Neural crest cell (in vitro differentiated cells): Measurements from ENCODE around the gene HOXB2. TPM values are rescaled to one million over a fixed set of nuclear protein-coding genes. Genes with fewer than 3 reads are reported as not detected.

Experiments
- DNase-seq: peaks from one replicate; pipeline ENCODE4 v3.0.0; 2021; ENCODE audit warnings: low read depth, mixed read lengths, low spot score
- H3K27ac Mint-ChIP-seq: one replicate; pipeline ENCODE4 v1.8.0; 2021; ENCODE audit warnings: mild to moderate bottlenecking, mixed read lengths; ENCODE audit not compliant: unreplicated experiment
- H3K27me3 Mint-ChIP-seq: 2 replicates; pipeline ENCODE4 v1.8.0; 2021; ENCODE audit warnings: low read depth, mild to moderate bottlenecking, mixed read lengths
- H3K36me3 Mint-ChIP-seq: 2 replicates; pipeline ENCODE4 v1.8.0; 2021; ENCODE audit warnings: low read depth, mild to moderate bottlenecking, mixed read lengths
- H3K4me1 Mint-ChIP-seq: 2 replicates; pipeline ENCODE4 v1.8.0; 2021; ENCODE audit warnings: mixed read lengths
- H3K4me3 Mint-ChIP-seq: one replicate; pipeline ENCODE4 v1.8.0; 2021; ENCODE audit warnings: mild to moderate bottlenecking, mixed read lengths
- H3K9me3 Mint-ChIP-seq: 2 replicates; pipeline ENCODE4 v1.8.0; 2021; ENCODE audit warnings: mixed read lengths
- CTCF ChIP-seq: fragments of 200-600 bp; sonication (generic); conservative IDR thresholded peaks from 2 replicates; pipeline ENCODE4 v1.5.0; 2021; ENCODE audit warnings: antibody characterized with exemption, mild to moderate bottlenecking
- total RNA-seq: library from RNA; stranded (reverse); gene quantifications from 2 replicates; pipeline ENCODE4 v1.2.1, GENCODE V29; 2021

HOXB2 gene
- total RNA-seq, 1 donor from 2014 or later = 60.0 TPM

DNA sequence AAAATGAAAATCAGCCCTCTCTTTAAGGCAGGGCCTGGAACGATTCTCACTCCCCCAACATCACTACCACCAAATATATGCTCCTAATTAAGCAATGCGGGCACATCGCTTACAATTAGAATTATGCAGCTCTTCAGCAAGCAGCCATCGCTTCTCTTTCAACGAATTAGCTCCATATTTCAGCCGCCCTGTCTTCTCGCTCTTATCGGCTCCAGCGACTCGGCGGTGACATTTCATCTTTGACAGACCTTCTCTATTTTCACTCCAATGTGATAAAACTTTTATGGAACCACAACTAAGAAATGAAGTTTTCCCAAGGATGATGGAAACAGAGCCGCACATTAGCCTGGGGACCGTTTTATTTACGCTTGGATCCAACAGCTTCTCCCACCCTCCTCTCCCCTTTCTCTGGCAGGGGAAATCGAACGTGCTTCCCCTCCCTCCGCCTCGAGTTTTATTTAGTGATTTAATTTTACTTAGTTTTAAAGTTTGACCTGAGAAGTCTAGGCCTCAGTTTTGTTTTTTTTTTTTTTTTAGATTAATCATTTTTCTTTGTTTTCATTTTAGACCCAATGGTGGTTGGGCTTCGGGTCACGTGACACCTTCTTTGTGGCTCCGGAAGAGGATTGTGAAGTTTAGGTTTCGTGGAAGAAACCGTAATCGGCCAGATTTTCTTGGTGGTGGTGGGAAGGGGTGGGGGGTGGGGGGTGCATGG is 3.1 kb upstream of the HOXB2 start:
- peak overlapping the region; percentile 89 for H3K27ac Mint-ChIP-seq
- TF ChIP-seq CTCF = no peak

DNA sequence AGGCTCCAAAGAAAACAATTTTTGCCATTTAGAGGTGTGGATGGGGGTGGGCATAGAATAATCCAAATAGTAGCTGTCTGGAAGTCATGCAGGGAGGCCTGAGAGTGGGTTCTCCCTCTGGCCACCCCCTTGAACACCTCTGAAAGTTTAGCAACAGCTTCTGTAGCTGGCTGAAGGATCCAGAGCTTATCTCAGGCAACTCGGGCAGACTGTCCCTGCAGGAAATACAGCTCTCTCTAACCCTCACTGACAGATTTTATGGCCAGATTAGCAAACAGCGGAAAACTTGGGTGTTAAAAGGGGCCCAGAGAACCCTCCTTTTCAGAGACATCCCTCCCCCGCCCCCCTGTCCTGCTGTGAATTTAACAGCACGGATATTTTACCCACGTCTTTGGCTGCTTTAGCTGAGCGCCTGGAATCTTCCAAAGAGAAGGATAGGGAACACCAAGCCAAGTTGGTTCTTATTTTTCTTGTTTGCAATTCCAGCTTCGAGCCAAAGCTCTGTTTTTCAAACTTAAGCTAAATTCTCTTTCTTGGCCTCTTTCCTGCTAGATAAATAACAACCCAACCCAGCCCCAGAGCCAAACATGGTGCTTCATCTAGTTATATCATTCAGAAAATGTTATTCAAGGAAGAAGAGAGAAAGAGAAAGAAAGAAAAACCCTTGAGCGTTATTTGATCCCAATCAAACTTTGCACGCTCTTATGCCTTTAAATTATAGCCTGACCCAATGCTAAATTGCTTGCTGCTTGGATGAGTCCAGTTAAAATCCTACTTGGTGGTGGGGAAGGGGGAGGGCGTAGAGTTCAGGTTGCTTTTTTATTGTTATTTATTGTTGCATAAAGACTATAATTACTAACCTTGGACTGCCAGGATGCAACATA is 2.3 kb upstream of the HOXB2 start:
- no peak for DNase-seq
- TF ChIP-seq CTCF = no peak
- peak overlapping the region; percentile 93 for H3K4me3 Mint-ChIP-seq
- H3K4me1 Mint-ChIP-seq = peaks cover 66% of the 10 kb centered on the region
- H3K27me3 Mint-ChIP-seq = peaks cover 94% of the 10 kb centered on the region
- H3K36me3 Mint-ChIP-seq = peaks cover 14% of the 10 kb centered on the region
- H3K9me3 Mint-ChIP-seq = no peaks in the 10 kb centered on the region
- peak overlapping the region; percentile 93 for H3K27ac Mint-ChIP-seq

More for the DNA sequence above, 3.1 kb upstream of the HOXB2 start:
- H3K4me1 Mint-ChIP-seq = peaks cover 69% of the 10 kb centered on the region
- H3K27me3 Mint-ChIP-seq = peaks cover 96% of the 10 kb centered on the region
- peak overlapping the region; percentile 93 for H3K4me3 Mint-ChIP-seq
- no peaks in the 10 kb centered on the region for H3K9me3 Mint-ChIP-seq
- peaks cover 11% of the 10 kb centered on the region for H3K36me3 Mint-ChIP-seq
- no peak for DNase-seq

DNA sequence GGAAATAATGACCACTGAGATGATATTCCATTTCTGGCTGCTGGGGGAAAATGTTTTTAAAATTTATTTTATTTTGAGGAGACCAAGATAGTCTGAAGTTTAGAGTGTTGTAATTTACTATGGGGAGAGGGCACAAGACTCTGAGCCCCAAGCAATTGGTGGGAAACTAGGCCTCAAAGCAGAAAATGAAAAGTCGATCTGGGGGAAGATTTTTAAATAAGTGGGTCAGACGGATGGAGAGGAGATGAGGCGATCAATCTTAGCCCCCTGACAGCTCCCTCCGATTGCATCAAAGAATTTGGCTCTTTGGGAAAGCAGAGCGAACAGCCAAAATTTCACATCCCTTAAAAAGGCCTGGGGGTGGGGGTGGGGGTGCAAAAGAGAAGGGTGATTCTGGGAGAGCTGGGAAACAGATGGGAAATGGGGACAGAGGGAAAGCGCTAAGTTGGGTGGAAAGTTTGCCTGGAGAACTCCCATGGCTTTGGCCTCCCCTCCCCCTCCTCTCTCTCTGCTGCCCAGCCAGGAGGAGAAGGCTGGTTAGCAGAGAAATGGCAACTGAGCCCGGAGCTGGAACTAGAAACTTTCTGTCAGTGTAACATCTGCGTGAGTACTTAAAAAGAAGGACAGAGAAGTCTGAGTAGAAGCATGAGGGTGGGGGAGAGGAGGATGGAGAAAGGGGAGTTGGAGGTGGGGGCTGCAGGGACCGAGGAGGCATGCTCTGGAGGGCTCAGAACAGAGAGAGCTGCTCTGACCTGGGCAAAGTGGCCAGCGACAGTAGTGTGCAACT is 1.4 kb upstream of the HOXB2 start:
- H3K9me3 Mint-ChIP-seq = no peaks in the 10 kb centered on the region
- peaks cover 92% of the 10 kb centered on the region for H3K27me3 Mint-ChIP-seq
- H3K4me3 Mint-ChIP-seq = peak overlapping the region; percentile 93
- peaks cover 16% of the 10 kb centered on the region for H3K36me3 Mint-ChIP-seq
- no peak for TF ChIP-seq CTCF
- H3K4me1 Mint-ChIP-seq = peaks cover 66% of the 10 kb centered on the region
- peak overlapping the region; percentile 93 for H3K27ac Mint-ChIP-seq
- no peak for DNase-seq

DNA sequence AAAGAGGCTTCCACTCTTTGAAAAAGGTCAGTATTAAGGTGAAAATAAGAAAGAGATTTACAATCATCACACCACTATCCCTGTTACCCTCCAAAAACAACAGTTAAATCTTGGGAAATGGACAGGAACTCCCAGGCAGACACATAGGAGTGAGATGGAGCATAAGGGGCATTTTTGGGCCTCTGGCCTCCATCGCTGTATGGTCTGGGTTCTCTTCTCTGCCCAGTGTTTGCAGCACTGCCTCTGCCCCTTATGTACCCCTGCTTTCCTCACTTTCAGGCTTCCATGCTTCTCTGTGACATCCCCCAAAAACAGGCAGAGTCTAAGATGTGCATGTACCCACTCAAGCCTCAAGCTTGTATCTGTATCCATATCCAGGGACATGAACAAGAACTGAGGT is 630 bp upstream of the HOXB2 start:
- Mint-ChIP-seq H3K27me3 (peaks cover 90% of the 10 kb centered on the region), H3K27ac (peak overlapping the region; percentile 93)

More for the DNA sequence above, 630 bp upstream of the HOXB2 start:
- no peak for TF ChIP-seq CTCF
- peaks cover 16% of the 10 kb centered on the region for H3K36me3 Mint-ChIP-seq
- H3K4me3 Mint-ChIP-seq = peak overlapping the region; percentile 93
- H3K4me1 Mint-ChIP-seq = peaks cover 69% of the 10 kb centered on the region
- no peak for DNase-seq
- H3K9me3 Mint-ChIP-seq = no peaks in the 10 kb centered on the region
